ENCODE measurements around the gene ACTL7A.

GRCh38 chr9:108816037-108816436 is 46.0 kb upstream of the ACTL7A start:
- TF ChIP-seq CTCF (IDR thresholded peaks at IDR 0.05) (no peak), POLR2AphosphoS5 (IDR thresholded peaks at IDR 0.05) (no peak)

Data from transverse colon (tissue), 4 donors.